Left ventricle myocardium inferior (tissue), 1 donor: ENCODE measurements around the gene SMG9. TPM values are rescaled to one million over a fixed set of nuclear protein-coding genes. Genes with fewer than 3 reads are reported as not detected.

Experiments
- DNase-seq: peaks from one replicate; pipeline ENCODE4 v3.0.0-alpha.2; 2020
- H3K27ac ChIP-seq: fragments of 200-600 bp; replicated peaks from 2 replicates; pipeline ENCODE4 v1.8.0; 2021
- H3K27me3 ChIP-seq: fragments of 200-600 bp; 2 replicates; pipeline ENCODE4 v1.8.0; 2021; ENCODE audit warnings: low read depth
- H3K36me3 ChIP-seq: fragments of 200-600 bp; 2 replicates; pipeline ENCODE4 v1.8.0; 2021
- H3K4me1 ChIP-seq: fragments of 200-600 bp; 2 replicates; pipeline ENCODE4 v1.8.0; 2021
- H3K4me3 ChIP-seq: fragments of 200-600 bp; 2 replicates; pipeline ENCODE4 v1.8.0; 2021; ENCODE audit warnings: mild to moderate bottlenecking, moderate library complexity
- H3K9me3 ChIP-seq: fragments of 200-600 bp; replicated peaks from 2 replicates; pipeline ENCODE4 v1.8.0; 2021
- CTCF ChIP-seq: fragments of 200-600 bp; IDR thresholded peaks from 2 replicates; pipeline ENCODE4 v1.8.0; 2021; ENCODE audit warnings: antibody characterized with exemption, mild to moderate bottlenecking, borderline replicate concordance
- intact Hi-C: fragments of 100-400 bp; cut with micrococcal nuclease; formaldehyde crosslinking; loops from one replicate; pipeline ENCODE4 v1.11.0; 2022
- total RNA-seq: library from RNA; stranded (reverse); fragmentation: NEBNext Ultra II Directional; extraction: Animal tissue kit (Norgen Biotek cat#: 25700); gene quantifications from one replicate; pipeline ENCODE4 v1.2.1, GENCODE V29; 2021
- donor health status: DM: no; HTN: yes; CAD: no; lungs with severe emphysema.

The SMG9 gene
- total RNA-seq, 1 donor from 2014 or later: 18.9 TPM

GRCh38 chr19:43774103-43774939 is 19.6 kb upstream of the SMG9 start:
- Histone ChIP-seq H3K9me3 (no peaks in the 10 kb centered on the region), H3K27me3 (peaks cover 47% of the 10 kb centered on the region), H3K4me3 (peak overlapping the region; percentile 60), H3K36me3 (no peaks in the 10 kb centered on the region), H3K27ac (no peak overlapping the region), H3K4me1 (peaks cover 21% of the 10 kb centered on the region)
- DNase-seq: peak; percentile 68
- intact Hi-C loops: no loop called here
- TF ChIP-seq CTCF: peak; percentile 70

- Histone ChIP-seq H3K27me3 (peaks cover 41% of the 10 kb centered on the region), H3K4me3 (peak overlapping the region; percentile 60), H3K4me1 (peaks cover 15% of the 10 kb centered on the region), H3K9me3 (no peaks in the 10 kb centered on the region), H3K27ac (no peak overlapping the region), H3K36me3 (no peaks in the 10 kb centered on the region)
- TF ChIP-seq CTCF: no peak
- no peak for DNase-seq
- intact Hi-C loops: no loop called here
Measured at GRCh38 chr19:43773725-43774102, 19.0 kb upstream of the SMG9 start.

- peaks cover 5% of the 10 kb centered on the region for H3K4me1 ChIP-seq
- H3K27me3 ChIP-seq: peaks cover 18% of the 10 kb centered on the region
- no peaks in the 10 kb centered on the region for H3K36me3 ChIP-seq
- H3K27ac ChIP-seq: no peak overlapping the region
- H3K9me3 ChIP-seq: no peaks in the 10 kb centered on the region
- no peak for DNase-seq
- no peak for TF ChIP-seq CTCF
- intact Hi-C loops: no loop called here
- H3K4me3 ChIP-seq: no peak overlapping the region
Measured at GRCh38 chr19:43769256-43769655, 14.5 kb upstream of the SMG9 start.

- H3K4me3 ChIP-seq: no peak overlapping the region
- H3K27ac ChIP-seq: no peak overlapping the region
- TF ChIP-seq CTCF: no peak
- H3K4me1 ChIP-seq: no peaks in the 10 kb centered on the region
- H3K9me3 ChIP-seq: no peaks in the 10 kb centered on the region
- H3K27me3 ChIP-seq: peaks cover 15% of the 10 kb centered on the region
- peak; percentile 33 for DNase-seq
- no peaks in the 10 kb centered on the region for H3K36me3 ChIP-seq
- intact Hi-C loops: no loop called here
Measured at GRCh38 chr19:43768273-43769050, 13.7 kb upstream of the SMG9 start.

GRCh38 chr19:43767818-43768217 is 13.1 kb upstream of the SMG9 start:
- no peak for TF ChIP-seq CTCF
- Histone ChIP-seq H3K27ac (no peak overlapping the region), H3K4me3 (no peak overlapping the region), H3K36me3 (no peaks in the 10 kb centered on the region), H3K4me1 (no peaks in the 10 kb centered on the region), H3K9me3 (no peaks in the 10 kb centered on the region), H3K27me3 (peaks cover 11% of the 10 kb centered on the region)
- intact Hi-C loops: no loop called here
- no peak for DNase-seq
